Measurements from ENCODE around the gene RNF31. TPM values are rescaled to one million over a fixed set of nuclear protein-coding genes. Genes with fewer than 3 reads are reported as not detected.

RNF31 gene
- total and polyA plus RNA-seq, 2 donors (not counting 1 experiment from before 2014, with no cell fraction given) = 69.8 to 103 TPM

DNA sequence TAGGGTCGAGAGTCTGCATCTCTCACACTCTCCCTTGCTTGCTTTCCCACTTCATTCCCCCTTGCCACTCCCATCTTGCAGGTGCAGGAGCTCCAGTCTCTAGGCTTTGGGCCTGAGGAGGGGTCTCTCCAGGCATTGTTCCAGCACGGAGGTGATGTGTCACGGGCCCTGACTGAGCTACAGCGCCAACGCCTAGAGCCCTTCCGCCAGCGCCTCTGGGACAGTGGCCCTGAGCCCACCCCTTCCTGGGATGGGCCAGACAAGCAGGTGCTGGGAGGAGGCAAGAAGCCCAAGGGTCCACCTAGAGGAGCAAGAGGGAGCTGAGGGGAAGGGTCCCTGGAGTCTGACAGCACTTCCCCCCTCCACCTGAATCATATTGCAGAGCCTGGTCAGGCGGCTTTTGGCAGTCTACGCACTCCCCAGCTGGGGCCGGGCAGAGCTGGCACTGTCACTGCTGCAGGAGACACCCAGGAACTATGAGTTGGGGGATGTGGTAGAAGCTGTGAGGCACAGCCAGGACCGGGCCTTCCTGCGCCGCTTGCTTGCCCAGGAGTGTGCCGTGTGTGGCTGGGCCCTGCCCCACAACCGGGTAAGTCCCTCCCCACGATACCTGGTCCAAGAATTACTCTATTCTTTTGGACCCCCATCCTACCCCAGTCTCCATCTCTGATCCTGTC is 4.2 kb downstream of the RNF31 start:
- Mint-ChIP-seq H3K27me3 (no peaks in the 10 kb centered on the region), H3K9me3 (ENCODE audit: insufficient read depth) (no peaks in the 10 kb centered on the region), H3K4me1 (peaks cover 29% of the 10 kb centered on the region), H3K4me3 (no peak overlapping the region), H3K27ac (no peak overlapping the region)
- no peak overlapping the region for H3K4me3 ChIP-seq (ENCODE audit: control extremely low read depth in 1 of 5, extremely low read depth in 1 of 5, insufficient read depth in 1 of 5, low read depth in 2 of 5, low read length in 4 of 5)
- peaks cover 63% of the 10 kb centered on the region for H3K79me2 ChIP-seq (ENCODE audit: control insufficient read depth, insufficient read depth, low read length)
- H2AFZ ChIP-seq (ENCODE audit: insufficient read depth, low read depth, low read length, poor library complexity, severe bottlenecking) = no peak overlapping the region
- H3K36me3 ChIP-seq (replicated peaks in 1 of 2; ENCODE audit: control extremely low read depth in 1 of 2, control insufficient read depth in 1 of 2, extremely low read depth in 1 of 2, insufficient read depth in 2 of 2, low read length in 1 of 2) = peaks cover 5 to 60% of the 10 kb centered on the region in 2 experiments
- no peak for DNase-seq
- POLR2A ChIA-PET = no interaction called here
- intact Hi-C loops (cut with micrococcal nuclease) = no loop called here
- no peak overlapping the region for H3K9ac ChIP-seq (ENCODE audit: low read length)
- TF ChIP-seq CTCF (IDR thresholded peaks at IDR 0.05) (no peak), EZH2 (IDR thresholded peaks at IDR 0.05; ENCODE audit: borderline replicate concordance, insufficient read depth, low read depth, low read length, poor library complexity, severe bottlenecking) (no peak)
- H3K27ac ChIP-seq (ENCODE audit: low read length in 2 of 2) = no peak overlapping the region
- H3K27me3 ChIP-seq (replicated peaks in 1 of 4; ENCODE audit: control extremely low read depth in 1 of 4, control insufficient read depth in 3 of 4, insufficient read depth in 4 of 4, low read length in 3 of 4) = no peaks in the 10 kb centered on the region
- ATAC-seq (ENCODE audit: low read depth) = no peak
- WGBS (ENCODE audit: insufficient coverage) = 96% methylated on average over 14 of the region's 16 CpGs
- H3K4me1 ChIP-seq (ENCODE audit: control insufficient read depth in 2 of 2, insufficient read depth in 2 of 2, low read length in 2 of 2) = peaks cover 9 to 18% of the 10 kb centered on the region in 2 donors
- no peak overlapping the region for H3K4me2 ChIP-seq (replicated peaks; ENCODE audit: low read depth, low read length, poor library complexity, severe bottlenecking)
- H3K9me3 ChIP-seq (ENCODE audit: control extremely low read depth in 1 of 3, control insufficient read depth in 2 of 3, insufficient read depth in 1 of 3, low read length in 2 of 3) = no peaks in the 10 kb centered on the region
- CTCF ChIA-PET = interaction anchor here (1.0 to 2.3 kb wide), 3 partner anchors 9 to 41 kb away, joined by 5 to 11 read pairs (median 6); partner anchors contain the start of genes EMC9 and IRF9
- peaks cover 37% of the 10 kb centered on the region for H4K20me1 ChIP-seq (ENCODE audit: control insufficient read depth, insufficient read depth, low read length, poor library complexity, severe bottlenecking)

DNA sequence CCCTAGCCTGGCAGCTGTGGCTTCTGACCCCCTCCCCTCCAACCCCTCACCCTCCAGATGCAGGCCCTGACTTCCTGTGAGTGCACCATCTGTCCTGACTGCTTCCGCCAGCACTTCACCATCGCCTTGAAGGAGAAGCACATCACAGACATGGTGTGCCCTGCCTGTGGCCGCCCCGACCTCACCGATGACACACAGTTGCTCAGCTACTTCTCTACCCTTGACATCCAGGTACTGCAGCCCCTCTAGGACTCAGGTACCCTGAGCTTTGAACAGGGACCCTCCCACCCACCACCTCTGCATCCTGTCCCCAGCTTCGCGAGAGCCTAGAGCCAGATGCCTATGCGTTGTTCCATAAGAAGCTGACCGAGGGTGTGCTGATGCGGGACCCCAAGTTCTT is 7.8 kb downstream of the RNF31 start:
- no peak overlapping the region for H3K27ac Mint-ChIP-seq
- H3K9ac ChIP-seq (ENCODE audit: low read length) = no peak overlapping the region
- DNase-seq = no peak
- H3K27ac ChIP-seq (ENCODE audit: low read length in 2 of 2) = no peak overlapping the region
- H3K4me3 Mint-ChIP-seq = no peak overlapping the region
- H3K9me3 ChIP-seq (ENCODE audit: control extremely low read depth in 1 of 3, control insufficient read depth in 2 of 3, insufficient read depth in 1 of 3, low read length in 2 of 3) = no peaks in the 10 kb centered on the region
- peaks cover 6 to 68% of the 10 kb centered on the region in 2 experiments for H3K36me3 ChIP-seq (replicated peaks in 1 of 2; ENCODE audit: control extremely low read depth in 1 of 2, control insufficient read depth in 1 of 2, extremely low read depth in 1 of 2, insufficient read depth in 2 of 2, low read length in 1 of 2)
- no peak overlapping the region for H2AFZ ChIP-seq (ENCODE audit: insufficient read depth, low read depth, low read length, poor library complexity, severe bottlenecking)
- WGBS (ENCODE audit: insufficient coverage) = 97% methylated on average over 9 of the region's 10 CpGs
- CTCF ChIA-PET = interaction anchor here (0.6 to 2.1 kb wide), 4 partner anchors 9 to 152 kb away, joined by 3 to 6 read pairs (median 4); partner anchors contain the start of gene CIDEB
- no peaks in the 10 kb centered on the region for H3K9me3 Mint-ChIP-seq (ENCODE audit: insufficient read depth)
- no peak overlapping the region for H3K4me3 ChIP-seq (ENCODE audit: control extremely low read depth in 1 of 5, extremely low read depth in 1 of 5, insufficient read depth in 1 of 5, low read depth in 2 of 5, low read length in 4 of 5)
- no peak for TF ChIP-seq EZH2 (IDR thresholded peaks at IDR 0.05; ENCODE audit: borderline replicate concordance, insufficient read depth, low read depth, low read length, poor library complexity, severe bottlenecking)
- no peak for TF ChIP-seq CTCF (IDR thresholded peaks at IDR 0.05)
- POLR2A ChIA-PET = interaction anchor here (0.5 kb wide), 1 partner anchor 60 kb away, joined by 3 read pairs; no protein-coding TSS in a partner anchor
- peaks cover 0 to 3% of the 10 kb centered on the region in 2 donors for H3K4me1 ChIP-seq (ENCODE audit: control insufficient read depth in 2 of 2, insufficient read depth in 2 of 2, low read length in 2 of 2)
- peaks cover 17% of the 10 kb centered on the region for H4K20me1 ChIP-seq (ENCODE audit: control insufficient read depth, insufficient read depth, low read length, poor library complexity, severe bottlenecking)
- H3K27me3 ChIP-seq (replicated peaks in 1 of 4; ENCODE audit: control extremely low read depth in 1 of 4, control insufficient read depth in 3 of 4, insufficient read depth in 4 of 4, low read length in 3 of 4) = no peaks in the 10 kb centered on the region
- no peak for ATAC-seq (ENCODE audit: low read depth)
- intact Hi-C loops (cut with micrococcal nuclease) = no loop called here
- no peak overlapping the region for H3K4me2 ChIP-seq (replicated peaks; ENCODE audit: low read depth, low read length, poor library complexity, severe bottlenecking)
- H3K79me2 ChIP-seq (ENCODE audit: control insufficient read depth, insufficient read depth, low read length) = peaks cover 38% of the 10 kb centered on the region
- no peaks in the 10 kb centered on the region for H3K27me3 Mint-ChIP-seq
- peaks cover 4% of the 10 kb centered on the region for H3K4me1 Mint-ChIP-seq
